Spleen (tissue), 11 donors: ENCODE results near the gene FCRLB. TPM values are rescaled to one million over a fixed set of nuclear protein-coding genes. Genes with fewer than 3 reads are reported as not detected.
A peak's percentile ranks its signal among the peaks of the same experiment; 100 is the strongest.

Experiments
- DNase-seq: peaks from one replicate; pipeline ENCODE4 v3.0.0-alpha.2; 2020
- H3K27ac ChIP-seq, 8 donors: fragments of 200-600 bp; sonication (generic) in 7 of 8; 1 replicate in 4 of 8; 2 replicates in 4 of 8; pipeline versions ENCODE4 v1.5.0 to v1.8.0; 2016 to 2021; ENCODE audit warnings: inconsistent platforms in 4 of 8, mild to moderate bottlenecking in 4 of 8, moderate library complexity in 1 of 8
- H3K27me3 ChIP-seq, 7 donors: fragments of 200-600 bp; sonication (generic) in 6 of 7; replicated peaks in 1 of 7; 1 replicate in 4 of 7; 2 replicates in 3 of 7; pipeline versions ENCODE4 v1.5.0 to v1.8.0; 2016 to 2021; ENCODE audit warnings: inconsistent platforms in 3 of 7, mild to moderate bottlenecking in 1 of 7
- H3K36me3 ChIP-seq, 6 donors: fragments of 200-600 bp; sonication (generic) in 5 of 6; 1 replicate in 4 of 6; 2 replicates in 2 of 6; pipeline versions ENCODE4 v1.5.0 to v1.8.0; 2016 to 2021; ENCODE audit warnings: inconsistent platforms in 2 of 6
- H3K4me1 ChIP-seq, 6 donors: fragments of 200-600 bp; sonication (generic) in 5 of 6; 1 replicate in 3 of 6; 2 replicates in 3 of 6; pipeline versions ENCODE4 v1.5.0 to v1.8.0; 2016 to 2021; ENCODE audit warnings: inconsistent platforms in 3 of 6
- H3K4me3 ChIP-seq, 8 donors: fragments of 200-600 bp; sonication (generic) in 7 of 8; 1 replicate in 4 of 8; 2 replicates in 4 of 8; pipeline versions ENCODE4 v1.5.0 to v1.8.0; 2016 to 2021; ENCODE audit warnings: inconsistent platforms in 4 of 8, mild to moderate bottlenecking in 4 of 8, moderate library complexity in 2 of 8
- H3K9me3 ChIP-seq, 8 donors: fragments of 200-600 bp; sonication (generic) in 7 of 8; 1 replicate in 4 of 8; 2 replicates in 4 of 8; pipeline versions ENCODE4 v1.5.0 to v1.8.0; 2016 to 2021; ENCODE audit warnings: inconsistent platforms in 4 of 8
- CTCF ChIP-seq, 11 experiments: fragments of 200-600 bp in 7 of 11; fragments of 450-650 bp in 4 of 11; sonication (generic) in 4 of 11; IDR thresholded peaks in 8 of 11; conservative IDR thresholded peaks in 3 of 11; 1 replicate in 7 of 11; 2 replicates in 4 of 11; pipeline versions ENCODE4 v1.4.0 to v1.8.0; 2016 to 2021; ENCODE audit warnings: antibody characterized with exemption in 11 of 11, inconsistent platforms in 4 of 11, mild to moderate bottlenecking in 1 of 11
- POLR2A ChIP-seq, 3 donors: fragments of 450-650 bp; IDR thresholded peaks; one replicate each; pipeline ENCODE4 v1.5.1; 2017; ENCODE audit warnings: antibody characterized with exemption in 3 of 3, mild to moderate bottlenecking in 1 of 3
- POLR2AphosphoS5 ChIP-seq, 3 donors: sonication (generic); formaldehyde crosslinking; IDR thresholded peaks; one replicate each; pipeline ENCODE4 v1.5.1; 2017; ENCODE audit warnings: antibody characterized with exemption in 3 of 3
- WGBS, 5 donors: extraction: QIAGEN DNeasy Blood & Tissue Kit in 3 of 5; methylation state at CpG; one replicate each; pipeline versions ENCODE4 v1.1.5 to v1.1.7; 2013 to 2018; 5-methylcytosine and 5-hydroxymethylcytosine counted together
- intact Hi-C: fragments of 100-400 bp; cut with DNase I; formaldehyde crosslinking; loops from one replicate; pipeline ENCODE4 v1.15.0; 2023; ENCODE audit warnings: low total_unique reads
- polyA plus RNA-seq, 3 donors: library from polyadenylated mRNA; stranded (reverse); fragments of 200-250 nt; gene quantifications; one replicate each; pipeline ENCODE4 v1.2.1, GENCODE V29; 2013
- total RNA-seq, 7 donors: library from RNA; depleted of rRNA in 3 of 7; stranded (reverse); fragments of >200 nt in 3 of 7; fragmentation: NEBNext Ultra II Directional in 4 of 7; extraction: Animal tissue kit (Norgen Biotek cat#: 25700) in 4 of 7; gene quantifications; one replicate each; pipeline versions ENCODE4 v1.1.0 to v1.2.1, GENCODE V29; 2016 to 2021
- donor health status: healthy with polysubstance abuse.
- donor health status: DM: no; HTN: no; CAD: no; lungs with moderate emphysema.
- donor health status: DM: no; HTN: no; CAD: no.
- donor health status: Bipolar disorder and iron deficiency.
- donor health status: healthy.
- donor health status: DM: no; HTN: no; CAD: no.
- donor health status: DM: yes; HTN: yes; CAD: no.

Gene FCRLB
- total and polyA plus RNA-seq, 10 donors, result 1.2 to 4.3 (median 2.1) TPM

DNA sequence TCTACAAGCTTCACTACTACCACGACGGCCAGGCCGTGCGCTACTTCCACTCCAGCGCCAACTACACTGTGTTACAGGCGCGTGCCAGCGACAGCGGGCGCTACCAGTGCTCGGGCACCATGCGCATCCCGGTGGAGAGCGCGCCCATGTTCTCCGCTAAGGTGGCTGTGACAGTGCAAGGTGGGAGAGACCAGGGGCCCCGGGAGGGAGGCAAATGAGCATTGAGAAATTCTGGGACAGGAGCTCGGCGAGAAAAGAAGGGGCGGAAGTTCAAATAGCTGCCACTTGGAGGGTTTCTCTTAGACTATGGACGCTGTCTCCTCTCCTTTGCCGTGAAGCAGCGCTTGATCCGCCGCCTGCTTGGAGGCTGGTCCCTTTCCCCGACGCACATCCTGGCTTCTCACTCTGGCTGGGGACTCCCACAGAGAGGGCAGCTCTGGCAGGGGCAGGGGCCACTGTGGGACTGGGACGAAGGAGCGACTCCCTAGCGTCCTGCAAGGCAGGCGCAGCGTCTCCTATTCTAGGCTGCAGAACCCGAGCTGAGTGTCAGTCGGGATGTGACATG, 4.6 kb downstream of the FCRLB start:
- WGBS, 5 donors, result 0 to 1% (median 1%) methylated on average over 34 of the region's 34 CpGs
- Histone ChIP-seq H3K9me3 (no peaks in the 10 kb centered on the region), H3K4me3 (peak overlapping the region; percentile 68 to 97 (median 80)), H3K27me3 (peaks cover 0 to 51% (median 0%) of the 10 kb centered on the region in 7 donors), H3K27ac (peak overlapping the region; percentile 84 to 96 (median 87)), H3K36me3 (no peaks in the 10 kb centered on the region), H3K4me1 (peaks cover 4 to 67% (median 36%) of the 10 kb centered on the region in 6 donors)
- TF ChIP-seq POLR2A (IDR thresholded peaks at IDR 0.05) (no peak), POLR2AphosphoS5 (IDR thresholded peaks at IDR 0.05) (peak in 2 of 3 donors; percentile 68 to 70), CTCF (IDR thresholded peaks at IDR 0.05 in 8 of 11, conservative IDR thresholded peaks at IDR 0.05 in 3 of 11) (peak in 7 of 11 experiments; percentile 12 to 42 (median 27))
- intact Hi-C loops, result no loop called here
- DNase-seq, result peak; percentile 90

GRCh38 chr1:161726473-161727255, 5.3 kb downstream of the FCRLB start:
- no peaks in the 10 kb centered on the region for H3K9me3 ChIP-seq
- TF ChIP-seq POLR2AphosphoS5 (IDR thresholded peaks at IDR 0.05) (peak; percentile 88 to 91 (median 88)), POLR2A (IDR thresholded peaks at IDR 0.05) (peak in 2 of 3 donors; percentile 51 to 74), CTCF (IDR thresholded peaks at IDR 0.05 in 8 of 11, conservative IDR thresholded peaks at IDR 0.05 in 3 of 11) (peak in 3 of 11 experiments; percentile 9 to 41 (median 17))
- no peaks in the 10 kb centered on the region for H3K36me3 ChIP-seq
- WGBS, 5 donors, result 0 to 1% (median 1%) methylated on average over 43 to 83 of the region's 83 CpGs
- intact Hi-C loops, result no loop called here
- DNase-seq, result peak; percentile 95
- peaks cover 0 to 49% (median 0%) of the 10 kb centered on the region in 7 donors for H3K27me3 ChIP-seq
- peak overlapping the region; percentile 84 to 96 (median 87) for H3K27ac ChIP-seq
- peaks cover 4 to 60% (median 36%) of the 10 kb centered on the region in 6 donors for H3K4me1 ChIP-seq
- peak overlapping the region; percentile 68 to 97 (median 80) for H3K4me3 ChIP-seq

- no peaks in the 10 kb centered on the region for H3K9me3 ChIP-seq
- peaks cover 0 to 47% (median 0%) of the 10 kb centered on the region in 7 donors for H3K27me3 ChIP-seq
- WGBS, 5 donors, result 1 to 7% (median 2%) methylated on average over 14 to 38 of the region's 38 CpGs
- intact Hi-C loops, result no loop called here
- TF ChIP-seq POLR2A (IDR thresholded peaks at IDR 0.05), result no peak
- TF ChIP-seq POLR2AphosphoS5 (IDR thresholded peaks at IDR 0.05), result no peak
- no peak for TF ChIP-seq CTCF (IDR thresholded peaks at IDR 0.05 in 8 of 11, conservative IDR thresholded peaks at IDR 0.05 in 3 of 11)
- DNase-seq, result no peak
- H3K36me3 ChIP-seq, result no peaks in the 10 kb centered on the region
- peak overlapping the region; percentile 49 to 96 (median 86) for H3K27ac ChIP-seq
- peaks cover 4 to 53% (median 36%) of the 10 kb centered on the region in 6 donors for H3K4me1 ChIP-seq
- peak overlapping the region; percentile 68 to 97 (median 80) for H3K4me3 ChIP-seq
Observed at GRCh38 chr1:161727256-161727924, 6.0 kb downstream of the FCRLB start.
